Spleen (tissue), 7 donors: ENCODE measurements around the gene MX2.

Experiments used
- POLR2AphosphoS5 ChIP-seq, 3 donors: sonication (generic); formaldehyde crosslinking; IDR thresholded peaks; one replicate each; pipeline ENCODE4 v1.5.1; 2017; ENCODE audit warnings: antibody characterized with exemption in 3 of 3
- TF ChIP-seq, protein P1 (sequence below), 11 experiments: fragments of 200-600 bp in 7 of 11; fragments of 450-650 bp in 4 of 11; sonication (generic) in 4 of 11; IDR thresholded peaks in 8 of 11; conservative IDR thresholded peaks in 3 of 11; 1 replicate in 7 of 11; 2 replicates in 4 of 11; pipeline versions ENCODE4 v1.4.0 to v1.8.0; 2016 to 2021; ENCODE audit warnings: antibody characterized with exemption in 11 of 11, inconsistent platforms in 4 of 11, mild to moderate bottlenecking in 1 of 11
- donor health status: DM: no; HTN: no; CAD: no; lungs with moderate emphysema.
- donor health status: DM: no; HTN: no; CAD: no.
- donor health status: DM: no; HTN: no; CAD: no.

DNA sequence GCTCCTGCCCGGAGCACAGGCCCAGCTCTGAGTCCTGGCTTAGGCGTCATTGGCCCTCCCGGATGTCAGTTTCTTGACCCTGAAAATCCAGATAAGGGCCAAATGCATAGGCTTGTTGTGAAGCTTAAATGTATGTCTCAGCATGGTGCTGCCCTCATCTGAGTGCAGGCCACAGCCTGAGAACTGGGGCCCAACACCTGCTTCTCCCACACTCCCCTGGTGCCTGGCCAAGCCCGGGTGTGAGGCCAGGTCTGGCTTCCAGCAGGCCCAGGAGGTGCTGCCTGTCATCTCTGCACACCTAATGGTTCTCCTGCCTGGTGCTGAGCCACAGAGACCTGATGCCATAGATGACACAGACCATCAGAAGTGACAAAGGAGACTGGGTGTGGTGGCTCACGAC lies 14.0 kb downstream of the MX2 start:
- TF ChIP-seq POLR2AphosphoS5 (IDR thresholded peaks at IDR 0.05) = no peak
- TF ChIP-seq, protein P1, sequence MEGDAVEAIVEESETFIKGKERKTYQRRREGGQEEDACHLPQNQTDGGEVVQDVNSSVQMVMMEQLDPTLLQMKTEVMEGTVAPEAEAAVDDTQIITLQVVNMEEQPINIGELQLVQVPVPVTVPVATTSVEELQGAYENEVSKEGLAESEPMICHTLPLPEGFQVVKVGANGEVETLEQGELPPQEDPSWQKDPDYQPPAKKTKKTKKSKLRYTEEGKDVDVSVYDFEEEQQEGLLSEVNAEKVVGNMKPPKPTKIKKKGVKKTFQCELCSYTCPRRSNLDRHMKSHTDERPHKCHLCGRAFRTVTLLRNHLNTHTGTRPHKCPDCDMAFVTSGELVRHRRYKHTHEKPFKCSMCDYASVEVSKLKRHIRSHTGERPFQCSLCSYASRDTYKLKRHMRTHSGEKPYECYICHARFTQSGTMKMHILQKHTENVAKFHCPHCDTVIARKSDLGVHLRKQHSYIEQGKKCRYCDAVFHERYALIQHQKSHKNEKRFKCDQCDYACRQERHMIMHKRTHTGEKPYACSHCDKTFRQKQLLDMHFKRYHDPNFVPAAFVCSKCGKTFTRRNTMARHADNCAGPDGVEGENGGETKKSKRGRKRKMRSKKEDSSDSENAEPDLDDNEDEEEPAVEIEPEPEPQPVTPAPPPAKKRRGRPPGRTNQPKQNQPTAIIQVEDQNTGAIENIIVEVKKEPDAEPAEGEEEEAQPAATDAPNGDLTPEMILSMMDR (IDR thresholded peaks at IDR 0.05 in 8 of 11, conservative IDR thresholded peaks at IDR 0.05 in 3 of 11) = no peak
